ENCODE data around the gene ZBTB4.

GRCh38 chr17:7427549-7427948 lies 51.9 kb downstream of the ZBTB4 start:
- TF ChIP-seq EZH2phosphoT487 (IDR thresholded peaks at IDR 0.05; ENCODE audit: borderline replicate concordance) (no peak), CTCF (conservative IDR thresholded peaks at IDR 0.05; ENCODE audit: low read length) (no peak)
